Tibial nerve (tissue), 3 donors: ENCODE measurements around the gene DUT.
"Not testable (repeated sequence)": the region's sequence is repeated elsewhere in the genome, so short reads cannot be mapped to it uniquely, and the experiment has no call there.

ENCODE experiments used
- POLR2A ChIP-seq, 2 donors: fragments of 450-650 bp; IDR thresholded peaks; one replicate each; pipeline ENCODE4 v1.6.1; 2017; ENCODE audit warnings: antibody characterized with exemption in 2 of 2, mild to moderate bottlenecking in 2 of 2, moderate library complexity in 2 of 2
- TF ChIP-seq, protein P1 (sequence below), 5 experiments: fragments of 200-600 bp in 3 of 5; fragments of 450-650 bp in 2 of 5; sonication (generic) in 3 of 5; IDR thresholded peaks; one replicate each; pipeline ENCODE4 v1.5.1; 2016 to 2019; ENCODE audit warnings: antibody characterized with exemption in 5 of 5, mild to moderate bottlenecking in 3 of 5, moderate library complexity in 2 of 5

DNA sequence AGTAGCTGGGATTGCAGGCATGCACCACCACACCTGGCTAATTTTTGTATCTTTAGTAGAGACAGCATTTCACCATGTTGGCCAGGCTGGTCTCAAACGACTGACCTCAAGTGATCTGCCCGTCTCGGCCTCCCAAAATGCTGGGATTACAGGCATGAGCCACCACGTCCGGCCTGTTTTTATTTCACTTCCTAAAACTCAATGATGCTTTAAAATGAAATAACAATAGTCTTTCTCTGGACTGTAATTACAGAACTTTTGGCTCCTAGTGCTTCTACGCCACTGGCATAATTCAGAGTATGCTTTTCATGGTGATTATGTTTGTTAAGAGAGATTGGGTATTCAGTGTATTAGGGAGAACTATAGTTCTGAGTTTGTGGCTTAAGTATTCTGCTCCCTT is 5.0 kb upstream of the DUT start:
- TF ChIP-seq, protein P1, sequence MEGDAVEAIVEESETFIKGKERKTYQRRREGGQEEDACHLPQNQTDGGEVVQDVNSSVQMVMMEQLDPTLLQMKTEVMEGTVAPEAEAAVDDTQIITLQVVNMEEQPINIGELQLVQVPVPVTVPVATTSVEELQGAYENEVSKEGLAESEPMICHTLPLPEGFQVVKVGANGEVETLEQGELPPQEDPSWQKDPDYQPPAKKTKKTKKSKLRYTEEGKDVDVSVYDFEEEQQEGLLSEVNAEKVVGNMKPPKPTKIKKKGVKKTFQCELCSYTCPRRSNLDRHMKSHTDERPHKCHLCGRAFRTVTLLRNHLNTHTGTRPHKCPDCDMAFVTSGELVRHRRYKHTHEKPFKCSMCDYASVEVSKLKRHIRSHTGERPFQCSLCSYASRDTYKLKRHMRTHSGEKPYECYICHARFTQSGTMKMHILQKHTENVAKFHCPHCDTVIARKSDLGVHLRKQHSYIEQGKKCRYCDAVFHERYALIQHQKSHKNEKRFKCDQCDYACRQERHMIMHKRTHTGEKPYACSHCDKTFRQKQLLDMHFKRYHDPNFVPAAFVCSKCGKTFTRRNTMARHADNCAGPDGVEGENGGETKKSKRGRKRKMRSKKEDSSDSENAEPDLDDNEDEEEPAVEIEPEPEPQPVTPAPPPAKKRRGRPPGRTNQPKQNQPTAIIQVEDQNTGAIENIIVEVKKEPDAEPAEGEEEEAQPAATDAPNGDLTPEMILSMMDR (IDR thresholded peaks at IDR 0.05): not testable (repeated sequence)
- TF ChIP-seq POLR2A (IDR thresholded peaks at IDR 0.05): not testable (repeated sequence)
